ENCODE measurements around the gene RND3. TPM values are rescaled to one million over a fixed set of nuclear protein-coding genes. Genes with fewer than 3 reads are reported as not detected.
A peak's percentile ranks its signal among the peaks of the same experiment; 100 is the strongest.

RND3 gene
- total and polyA plus RNA-seq, 8 donors, result 10.3 to 58.2 (median 27.1) TPM

DNA sequence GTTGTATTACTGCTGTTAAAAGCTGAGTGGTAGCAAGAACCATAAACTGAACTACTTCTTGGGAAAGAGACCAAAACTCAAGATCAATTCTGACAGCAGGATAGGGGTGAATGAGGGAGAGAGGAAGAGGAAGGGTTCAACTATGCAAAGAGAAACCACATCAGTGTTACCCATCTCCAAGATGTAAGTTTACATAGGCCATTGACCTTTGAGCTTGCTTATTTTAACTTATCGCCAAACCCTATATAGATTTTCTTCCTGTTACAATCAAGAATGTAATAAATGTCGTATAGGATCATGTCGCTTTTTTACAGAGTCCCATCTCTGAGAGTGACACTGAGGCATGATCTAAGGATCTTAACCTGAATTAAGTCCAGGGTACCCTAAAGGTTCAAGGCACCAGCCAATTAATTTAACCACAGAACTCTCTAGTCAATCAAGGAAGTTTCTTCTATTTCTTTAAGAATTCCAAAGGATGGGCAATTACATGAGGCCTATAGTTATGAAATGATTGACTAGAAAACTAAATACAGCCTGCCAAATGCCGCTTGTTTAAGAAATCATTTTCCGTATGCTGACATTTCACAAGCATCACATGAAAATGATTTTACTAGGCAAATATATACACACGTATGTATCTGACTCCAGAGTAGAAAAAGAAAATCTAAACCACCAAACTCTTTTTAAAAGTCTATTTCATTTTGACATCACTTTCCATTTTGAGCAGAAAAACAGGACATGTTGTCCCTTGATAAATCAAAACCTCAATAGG, 11.8 kb downstream of the RND3 start:
- peak overlapping the region in 4 of 5 donors; percentile 35 to 82 (median 82) for H3K27ac ChIP-seq
- H3K9me3 ChIP-seq, result no peaks in the 10 kb centered on the region
- H3K27me3 ChIP-seq, result no peaks in the 10 kb centered on the region
- peak overlapping the region in 1 of 4 donors; percentile 11 for H3K4me3 ChIP-seq
- no peak for DNase-seq
- peaks cover 0 to 44% (median 31%) of the 10 kb centered on the region in 4 donors for H3K36me3 ChIP-seq
- no peak for TF ChIP-seq EP300 (IDR thresholded peaks at IDR 0.05)
- TF ChIP-seq POLR2AphosphoS5 (IDR thresholded peaks at IDR 0.05), result no peak
- TF ChIP-seq POLR2A (IDR thresholded peaks at IDR 0.05), result no peak
- no peak for TF ChIP-seq CTCF (IDR thresholded peaks at IDR 0.05)
- 62 to 77% (median 75%) methylated on average over 6 of the region's 6 CpGs for WGBS, 5 donors
- intact Hi-C loops (cut with DNase I; ENCODE audit: low total_unique reads), result no loop called here
- peaks cover 25 to 84% (median 50%) of the 10 kb centered on the region in 4 donors for H3K4me1 ChIP-seq

GRCh38 chr2:150474326-150475074, 13.0 kb downstream of the RND3 start:
- TF ChIP-seq POLR2AphosphoS5 (IDR thresholded peaks at IDR 0.05) (no peak), CTCF (IDR thresholded peaks at IDR 0.05) (no peak), EP300 (IDR thresholded peaks at IDR 0.05) (no peak), POLR2A (IDR thresholded peaks at IDR 0.05) (no peak)

GRCh38 chr2:150473767-150474166, 13.7 kb downstream of the RND3 start:
- no peak for DNase-seq
- Histone ChIP-seq H3K27me3 (no peaks in the 10 kb centered on the region), H3K4me1 (peaks cover 21 to 72% (median 37%) of the 10 kb centered on the region in 4 donors), H3K4me3 (no peak overlapping the region), H3K36me3 (peaks cover 0 to 63% (median 49%) of the 10 kb centered on the region in 4 donors), H3K9me3 (no peaks in the 10 kb centered on the region), H3K27ac (peak overlapping the region in 4 of 5 donors; percentile 11 to 82 (median 69))
- intact Hi-C loops (cut with DNase I; ENCODE audit: low total_unique reads), result no loop called here
- TF ChIP-seq EP300 (IDR thresholded peaks at IDR 0.05), result no peak
- no peak for TF ChIP-seq POLR2AphosphoS5 (IDR thresholded peaks at IDR 0.05)
- no peak for TF ChIP-seq POLR2A (IDR thresholded peaks at IDR 0.05)
- TF ChIP-seq CTCF (IDR thresholded peaks at IDR 0.05), result no peak
- WGBS, 5 donors, result 80 to 95% (median 85%) methylated on average over 3 of the region's 3 CpGs

More at GRCh38 chr2:150474326-150475074, 13.0 kb downstream of the RND3 start:
- peaks cover 22 to 78% (median 44%) of the 10 kb centered on the region in 4 donors for H3K4me1 ChIP-seq
- DNase-seq, result no peak
- intact Hi-C loops (cut with DNase I; ENCODE audit: low total_unique reads), result no loop called here
- H3K27me3 ChIP-seq, result no peaks in the 10 kb centered on the region
- peaks cover 0 to 56% (median 43%) of the 10 kb centered on the region in 4 donors for H3K36me3 ChIP-seq
- H3K27ac ChIP-seq, result peak overlapping the region in 4 of 5 donors; percentile 35 to 82 (median 82)
- H3K9me3 ChIP-seq, result no peaks in the 10 kb centered on the region
- no peak overlapping the region for H3K4me3 ChIP-seq
- WGBS, 5 donors, result 73 to 81% (median 80%) methylated on average over 4 of the region's 4 CpGs

GRCh38 chr2:150472511-150472899, 15.0 kb downstream of the RND3 start:
- Histone ChIP-seq H3K4me3 (no peak overlapping the region), H3K9me3 (no peaks in the 10 kb centered on the region), H3K4me1 (peaks cover 13 to 72% (median 30%) of the 10 kb centered on the region in 4 donors), H3K27ac (peak overlapping the region in 4 of 5 donors; percentile 39 to 82 (median 69)), H3K36me3 (peaks cover 3 to 71% (median 52%) of the 10 kb centered on the region in 4 donors), H3K27me3 (no peaks in the 10 kb centered on the region)
- 49 to 73% (median 59%) methylated on average over 2 of the region's 2 CpGs for WGBS, 5 donors
- peak in 2 of 3 donors; percentile 4 to 39 for TF ChIP-seq POLR2AphosphoS5 (IDR thresholded peaks at IDR 0.05)
- no peak for TF ChIP-seq CTCF (IDR thresholded peaks at IDR 0.05)
- DNase-seq, result peak; percentile 39 to 72
- intact Hi-C loops (cut with DNase I; ENCODE audit: low total_unique reads), result no loop called here
